HEK293 (cell line): Measurements from ENCODE around the gene TLE5.
A peak's percentile ranks its signal among the peaks of the same experiment; 100 is the strongest.

Source experiments
- CTCF ChIA-PET: fragments of 350-600 bp; formaldehyde crosslinking; extraction: SDS; loops from one replicate; lab custom pipeline; 2021; ENCODE audit warnings: antibody characterized with exemption; lab: Yijun Ruan, JAX
- POLR2A ChIA-PET: fragments of 300-600 bp; formaldehyde crosslinking; extraction: SDS; loops from one replicate; lab custom pipeline; 2020; ENCODE audit warnings: antibody characterized with exemption, inconsistent platforms; lab: Yijun Ruan, JAX
- H3K27ac ChIP-seq: fragments of 200-500 bp; sonication (Bioruptor generic); 2 replicates; pipeline ENCODE4 v1.5.1; 2014; ENCODE audit warnings: low read depth, low read length, control low read depth, inconsistent platforms; ENCODE audit errors: extremely low read depth
- H3K36me3 ChIP-seq, 2 experiments: fragments of 200-500 bp in 1 of 2; sonication (Bioruptor generic) in 1 of 2; 1 replicate in 1 of 2; 2 replicates in 1 of 2; pipeline ENCODE4 v1.5.1; 2014 to 2017; ENCODE audit warnings: inconsistent platforms in 2 of 2, low read length in 2 of 2; ENCODE audit not compliant: control insufficient read depth in 2 of 2, insufficient read depth in 1 of 2
- H3K4me1 ChIP-seq: fragments of 200-500 bp; sonication (Bioruptor generic); 2 replicates; pipeline ENCODE4 v1.5.1; 2014; ENCODE audit warnings: mild to moderate bottlenecking, low read length, inconsistent platforms; ENCODE audit not compliant: control insufficient read depth, insufficient read depth
- H3K4me3 ChIP-seq: 2 replicates; pipeline ENCODE4 v1.5.1; 2011; ENCODE audit warnings: low read depth, mild to moderate bottlenecking, control low read depth, low read length, moderate library complexity
- H3K9me3 ChIP-seq: fragments of 200-500 bp; sonication (Bioruptor generic); 2 replicates; pipeline ENCODE4 v1.5.1; 2014; ENCODE audit warnings: low read depth, low read length, inconsistent platforms; ENCODE audit not compliant: control insufficient read depth, insufficient read depth
- EGR2 ChIP-seq: fragments of 450-650 bp; formaldehyde crosslinking; IDR thresholded peaks from 2 replicates; pipeline ENCODE4 v1.5.1; 2016; ENCODE audit warnings: low read depth, missing biosample characterization, missing genetic modification characterization
- GLIS1 ChIP-seq: fragments of 450-650 bp; formaldehyde crosslinking; IDR thresholded peaks from 2 replicates; pipeline ENCODE4 v1.5.1; 2016; ENCODE audit warnings: missing biosample characterization, missing genetic modification characterization
- GLIS2 ChIP-seq: fragments of 450-650 bp; formaldehyde crosslinking; IDR thresholded peaks from 2 replicates; pipeline ENCODE4 v1.5.1; 2016; ENCODE audit warnings: missing biosample characterization, missing genetic modification characterization
- KLF16 ChIP-seq: fragments of 450-650 bp; formaldehyde crosslinking; IDR thresholded peaks from 2 replicates; pipeline ENCODE4 v1.5.1; 2017; ENCODE audit warnings: missing biosample characterization, missing genetic modification characterization
- PBX3 ChIP-seq: sonication (generic); formaldehyde crosslinking; IDR thresholded peaks from 2 replicates; pipeline ENCODE4 v1.8.1; 2022; ENCODE audit warnings: mild to moderate bottlenecking, moderate library complexity, missing genetic modification reagents
- SP7 ChIP-seq: fragments of 450-650 bp; formaldehyde crosslinking; IDR thresholded peaks from 2 replicates; pipeline ENCODE4 v1.5.1; 2016; ENCODE audit warnings: missing biosample characterization, missing genetic modification characterization
- ZBTB11 ChIP-seq: fragments of 450-650 bp; formaldehyde crosslinking; conservative IDR thresholded peaks from 2 replicates; pipeline ENCODE4 v1.5.1; 2016; ENCODE audit warnings: low read depth, missing biosample characterization, missing genetic modification characterization
- ZBTB48 ChIP-seq: fragments of 450-650 bp; formaldehyde crosslinking; IDR thresholded peaks from 2 replicates; pipeline ENCODE4 v1.5.1; 2016; ENCODE audit warnings: missing biosample characterization, missing genetic modification characterization
- ZFHX2 ChIP-seq: fragments of 450-650 bp; formaldehyde crosslinking; conservative IDR thresholded peaks from 2 replicates; pipeline ENCODE4 v1.5.1; 2016; ENCODE audit warnings: missing biosample characterization, missing genetic modification characterization
- ZNF16 ChIP-seq: fragments of 450-650 bp; formaldehyde crosslinking; IDR thresholded peaks from 2 replicates; pipeline ENCODE4 v1.5.1; 2016; ENCODE audit warnings: low read depth, missing biosample characterization, missing genetic modification characterization
- ZNF2 ChIP-seq: fragments of 450-650 bp; formaldehyde crosslinking; IDR thresholded peaks from 2 replicates; pipeline ENCODE4 v1.5.1; 2016; ENCODE audit warnings: missing biosample characterization, missing genetic modification characterization
- ZNF221 ChIP-seq: fragments of 450-650 bp; formaldehyde crosslinking; IDR thresholded peaks from 2 replicates; pipeline ENCODE4 v1.5.1; 2017; ENCODE audit warnings: missing biosample characterization, missing genetic modification characterization, borderline replicate concordance
- ZNF26 ChIP-seq: fragments of 450-650 bp; formaldehyde crosslinking; IDR thresholded peaks from 2 replicates; pipeline ENCODE4 v1.5.1; 2016; ENCODE audit warnings: missing biosample characterization, missing genetic modification characterization
- ZNF324 ChIP-seq: fragments of 450-650 bp; formaldehyde crosslinking; IDR thresholded peaks from 2 replicates; pipeline ENCODE4 v1.5.1; 2016; ENCODE audit warnings: missing biosample characterization, missing genetic modification characterization
- ZNF623 ChIP-seq: fragments of 450-650 bp; formaldehyde crosslinking; IDR thresholded peaks from 2 replicates; pipeline ENCODE4 v1.5.1; 2016; ENCODE audit warnings: missing biosample characterization, missing genetic modification characterization
- ZNF692 ChIP-seq: fragments of 450-650 bp; formaldehyde crosslinking; IDR thresholded peaks from 2 replicates; pipeline ENCODE4 v1.5.1; 2016; ENCODE audit warnings: missing biosample characterization, missing genetic modification characterization
- ZNF843 ChIP-seq: fragments of 450-650 bp; formaldehyde crosslinking; IDR thresholded peaks from 2 replicates; pipeline ENCODE4 v1.5.1; 2016; ENCODE audit warnings: missing biosample characterization, missing genetic modification characterization
- ZSCAN18 ChIP-seq: fragments of 450-650 bp; formaldehyde crosslinking; IDR thresholded peaks from 2 replicates; pipeline ENCODE4 v1.5.1; 2016; ENCODE audit warnings: missing biosample characterization, missing genetic modification characterization
- TF ChIP-seq, protein P1 (sequence below): fragments of 450-650 bp; formaldehyde crosslinking; IDR thresholded peaks from 2 replicates; pipeline ENCODE4 v1.5.1; 2016; ENCODE audit warnings: missing biosample characterization, missing genetic modification characterization
- TF ChIP-seq, protein P2 (sequence below): fragments of 450-650 bp; formaldehyde crosslinking; IDR thresholded peaks from 2 replicates; pipeline ENCODE4 v1.5.1; 2016; ENCODE audit warnings: missing biosample characterization, missing genetic modification characterization

TLE5 gene

DNA sequence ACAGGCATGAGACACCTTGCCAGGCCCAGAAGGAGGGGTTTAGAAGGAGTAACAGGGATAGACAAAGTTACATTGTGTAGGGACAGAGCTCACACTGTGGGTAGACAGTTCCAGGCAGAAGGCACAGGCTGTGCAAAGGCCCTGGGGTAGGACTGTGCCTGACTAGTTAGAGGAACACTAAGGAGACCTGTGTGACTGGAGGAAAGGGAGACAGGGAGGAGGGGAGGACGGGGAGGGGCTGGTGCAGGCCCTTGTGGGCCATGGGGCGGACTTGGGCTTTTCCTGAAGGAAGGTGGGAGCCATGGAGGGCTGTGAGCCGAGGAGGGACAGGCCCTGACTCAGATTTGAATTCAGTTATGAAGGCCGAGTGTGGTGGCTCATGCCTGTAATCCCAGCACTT lies 17.3 kb upstream of the TLE5 start (continued):
- no peak for TF ChIP-seq PBX3 (CRISPR knock-in tag)
- peak; percentile 100 for TF ChIP-seq ZNF623 (tag by site-specific recombination)
- TF ChIP-seq ZBTB48 = no peak
- peak; percentile 71 for TF ChIP-seq ZNF16 (tag by site-specific recombination)

DNA sequence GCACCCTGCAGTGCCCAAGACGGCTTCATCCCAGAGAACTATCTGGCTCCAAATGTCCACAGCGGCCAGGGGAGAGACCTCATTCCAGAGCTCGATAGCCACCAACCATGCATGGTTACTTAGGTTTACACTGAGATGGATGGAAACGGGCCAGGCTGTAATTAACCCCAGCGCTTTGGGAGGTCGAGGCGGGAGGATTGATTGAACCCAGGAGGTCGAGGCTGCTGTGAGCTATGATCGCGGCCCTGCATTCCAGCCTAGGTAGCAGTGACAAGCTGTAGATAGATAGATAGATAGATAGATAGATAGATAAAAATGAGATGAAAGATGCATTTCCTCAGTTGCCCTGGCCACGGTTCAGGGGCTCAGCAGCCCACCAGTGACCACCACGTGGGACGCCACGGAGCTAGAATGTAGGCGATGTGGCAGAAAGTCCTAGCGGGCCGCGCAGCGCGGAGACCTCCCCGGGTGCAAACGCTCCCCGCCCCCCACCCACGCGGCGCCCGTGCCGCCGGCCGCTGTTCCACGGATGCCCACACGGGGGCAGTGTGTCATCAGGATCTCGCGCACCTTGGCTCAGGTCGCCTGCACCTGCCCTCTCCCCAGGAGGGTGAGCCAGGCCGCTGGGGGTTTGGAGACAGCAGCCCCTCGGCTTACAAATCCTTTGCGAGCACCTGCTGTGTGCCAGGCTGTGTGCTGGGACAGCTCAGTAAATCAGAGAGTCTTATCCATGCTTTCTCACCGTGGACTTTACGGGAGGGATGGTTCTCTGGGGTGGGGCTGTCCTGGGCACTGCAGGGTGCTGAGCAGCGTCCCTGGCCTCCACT lies 13.5 kb upstream of the TLE5 start:
- Histone ChIP-seq H3K4me1 (no peaks in the 10 kb centered on the region), H3K4me3 (no peak overlapping the region; the same call in 1 of the 2 replicates), H3K27ac (no peak overlapping the region; the same call in 1 of the 2 replicates), H3K9me3 (no peaks in the 10 kb centered on the region), H3K36me3 (no peaks in the 10 kb centered on the region)
- ChIA-PET POLR2A (no interaction called here), CTCF (interaction anchor here (0.5 to 3.8 kb wide), 43 partner anchors 9 to 1121 kb away, joined by 3 to 39 read pairs (median 4); no protein-coding TSS in a partner anchor)
- TF ChIP-seq, protein P1, sequence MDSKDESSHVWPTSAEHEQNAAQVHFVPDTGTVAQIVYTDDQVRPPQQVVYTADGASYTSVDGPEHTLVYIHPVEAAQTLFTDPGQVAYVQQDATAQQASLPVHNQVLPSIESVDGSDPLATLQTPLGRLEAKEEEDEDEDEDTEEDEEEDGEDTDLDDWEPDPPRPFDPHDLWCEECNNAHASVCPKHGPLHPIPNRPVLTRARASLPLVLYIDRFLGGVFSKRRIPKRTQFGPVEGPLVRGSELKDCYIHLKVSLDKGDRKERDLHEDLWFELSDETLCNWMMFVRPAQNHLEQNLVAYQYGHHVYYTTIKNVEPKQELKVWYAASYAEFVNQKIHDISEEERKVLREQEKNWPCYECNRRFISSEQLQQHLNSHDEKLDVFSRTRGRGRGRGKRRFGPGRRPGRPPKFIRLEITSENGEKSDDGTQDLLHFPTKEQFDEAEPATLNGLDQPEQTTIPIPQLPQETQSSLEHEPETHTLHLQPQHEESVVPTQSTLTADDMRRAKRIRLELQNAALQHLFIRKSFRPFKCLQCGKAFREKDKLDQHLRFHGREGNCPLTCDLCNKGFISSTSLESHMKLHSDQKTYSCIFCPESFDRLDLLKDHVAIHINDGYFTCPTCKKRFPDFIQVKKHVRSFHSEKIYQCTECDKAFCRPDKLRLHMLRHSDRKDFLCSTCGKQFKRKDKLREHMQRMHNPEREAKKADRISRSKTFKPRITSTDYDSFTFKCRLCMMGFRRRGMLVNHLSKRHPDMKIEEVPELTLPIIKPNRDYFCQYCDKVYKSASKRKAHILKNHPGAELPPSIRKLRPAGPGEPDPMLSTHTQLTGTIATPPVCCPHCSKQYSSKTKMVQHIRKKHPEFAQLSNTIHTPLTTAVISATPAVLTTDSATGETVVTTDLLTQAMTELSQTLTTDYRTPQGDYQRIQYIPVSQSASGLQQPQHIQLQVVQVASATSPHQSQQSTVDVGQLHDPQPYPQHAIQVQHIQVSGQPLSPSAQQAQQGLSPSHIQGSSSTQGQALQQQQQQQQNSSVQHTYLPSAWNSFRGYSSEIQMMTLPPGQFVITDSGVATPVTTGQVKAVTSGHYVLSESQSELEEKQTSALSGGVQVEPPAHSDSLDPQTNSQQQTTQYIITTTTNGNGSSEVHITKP = peak; percentile 47; the same call in 1 of the 2 replicates
- no peak for TF ChIP-seq ZSCAN18
- TF ChIP-seq GLIS1 (tag by site-specific recombination) = peak; percentile 97
- peak; percentile 49; the same call in 1 of the 2 replicates for TF ChIP-seq ZNF324 (tag by site-specific recombination)
- peak; percentile 81 for TF ChIP-seq EGR2 (tag by site-specific recombination)
- no peak for TF ChIP-seq ZNF26 (tag by site-specific recombination)
- TF ChIP-seq ZNF2 = peak; percentile 93
- TF ChIP-seq ZBTB11 (tag by site-specific recombination) = no peak
- TF ChIP-seq KLF16 = 0 out of 2 replicates have a peak, but pooled peaks have one; percentile 46
- TF ChIP-seq ZFHX2 (tag by site-specific recombination) = peak; percentile 94
- TF ChIP-seq ZNF692 (tag by site-specific recombination) = 0 out of 2 replicates have a peak, but pooled peaks have one; percentile 16
- peak; percentile 59 for TF ChIP-seq SP7 (tag by site-specific recombination)
- peak; percentile 54 for TF ChIP-seq ZNF843 (tag by site-specific recombination)
- peak; percentile 85 for TF ChIP-seq GLIS2 (tag by site-specific recombination)
- TF ChIP-seq ZNF221 = 0 out of 2 replicates have a peak, but pooled peaks have one; percentile 11
- TF ChIP-seq, protein P2, sequence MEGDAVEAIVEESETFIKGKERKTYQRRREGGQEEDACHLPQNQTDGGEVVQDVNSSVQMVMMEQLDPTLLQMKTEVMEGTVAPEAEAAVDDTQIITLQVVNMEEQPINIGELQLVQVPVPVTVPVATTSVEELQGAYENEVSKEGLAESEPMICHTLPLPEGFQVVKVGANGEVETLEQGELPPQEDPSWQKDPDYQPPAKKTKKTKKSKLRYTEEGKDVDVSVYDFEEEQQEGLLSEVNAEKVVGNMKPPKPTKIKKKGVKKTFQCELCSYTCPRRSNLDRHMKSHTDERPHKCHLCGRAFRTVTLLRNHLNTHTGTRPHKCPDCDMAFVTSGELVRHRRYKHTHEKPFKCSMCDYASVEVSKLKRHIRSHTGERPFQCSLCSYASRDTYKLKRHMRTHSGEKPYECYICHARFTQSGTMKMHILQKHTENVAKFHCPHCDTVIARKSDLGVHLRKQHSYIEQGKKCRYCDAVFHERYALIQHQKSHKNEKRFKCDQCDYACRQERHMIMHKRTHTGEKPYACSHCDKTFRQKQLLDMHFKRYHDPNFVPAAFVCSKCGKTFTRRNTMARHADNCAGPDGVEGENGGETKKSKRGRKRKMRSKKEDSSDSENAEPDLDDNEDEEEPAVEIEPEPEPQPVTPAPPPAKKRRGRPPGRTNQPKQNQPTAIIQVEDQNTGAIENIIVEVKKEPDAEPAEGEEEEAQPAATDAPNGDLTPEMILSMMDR = peak; percentile 90
